Esophagus muscularis mucosa (tissue), 4 donors: Measurements from ENCODE around the gene DTYMK. TPM values are rescaled to one million over a fixed set of nuclear protein-coding genes. Genes with fewer than 3 reads are reported as not detected.

Source experiments
- DNase-seq: peaks from one replicate; pipeline ENCODE4 v3.0.0-alpha.2; 2017; ENCODE audit errors: extremely low spot score
- H3K27ac ChIP-seq, 4 donors: fragments of 200-600 bp; sonication (generic); replicated peaks in 1 of 4; 1 replicate in 3 of 4; 2 replicates in 1 of 4; pipeline ENCODE4 v1.5.1; 2016 to 2019; ENCODE audit warnings: mild to moderate bottlenecking in 1 of 4
- H3K27me3 ChIP-seq, 4 donors: fragments of 200-600 bp; sonication (generic); one replicate each; pipeline versions ENCODE4 v1.5.1 to v1.6.0; 2016 to 2019
- H3K36me3 ChIP-seq, 4 donors: fragments of 200-600 bp; sonication (generic); one replicate each; pipeline ENCODE4 v1.5.1; 2016 to 2019
- H3K4me1 ChIP-seq, 4 donors: fragments of 200-600 bp; sonication (generic); one replicate each; pipeline ENCODE4 v1.5.1; 2016 to 2019
- H3K4me3 ChIP-seq, 4 donors: fragments of 200-600 bp; sonication (generic); 1 replicate in 2 of 4; 2 replicates in 2 of 4; pipeline ENCODE4 v1.5.1; 2016 to 2019; ENCODE audit warnings: mild to moderate bottlenecking in 4 of 4, moderate library complexity in 1 of 4
- H3K9me3 ChIP-seq, 4 donors: fragments of 200-600 bp; sonication (generic); 1 replicate in 3 of 4; 2 replicates in 1 of 4; pipeline ENCODE4 v1.5.1; 2016 to 2019
- EP300 ChIP-seq: sonication (generic); formaldehyde crosslinking; IDR thresholded peaks from one replicate; pipeline ENCODE4 v1.6.1; 2017; ENCODE audit warnings: antibody characterized with exemption
- POLR2A ChIP-seq: fragments of 450-650 bp; IDR thresholded peaks from one replicate; pipeline ENCODE4 v1.6.1; 2017; ENCODE audit warnings: antibody characterized with exemption, moderate library complexity, mild to moderate bottlenecking, low read depth
- POLR2AphosphoS5 ChIP-seq, 2 donors: sonication (generic); formaldehyde crosslinking; IDR thresholded peaks; one replicate each; pipeline ENCODE4 v1.6.1; 2017; ENCODE audit warnings: antibody characterized with exemption in 2 of 2
- WGBS: methylation state at CpG from one replicate; pipeline ENCODE4 v1.1.5; 2018; 5-methylcytosine and 5-hydroxymethylcytosine counted together
- intact Hi-C: fragments of 100-400 bp; cut with DNase I; formaldehyde crosslinking; loops from one replicate; pipeline ENCODE4 v1.15.1; 2023
- total RNA-seq, 4 donors: library from RNA; depleted of rRNA; stranded (reverse); fragments of >200 nt; gene quantifications; one replicate each; pipeline versions ENCODE4 v1.1.0 to v1.2.1, GENCODE V29; 2016
- TF ChIP-seq, protein P1 (sequence below), 3 experiments: fragments of 200-600 bp in 2 of 3; fragments of 450-650 bp in 1 of 3; sonication (generic) in 2 of 3; IDR thresholded peaks; one replicate each; pipeline ENCODE4 v1.5.1; 2017 to 2019; ENCODE audit warnings: antibody characterized with exemption in 3 of 3, mild to moderate bottlenecking in 2 of 3, moderate library complexity in 1 of 3

The DTYMK gene
- total RNA-seq, 4 donors from 2014 or later: 6.8 to 14.5 (median 10.6) TPM

DNA sequence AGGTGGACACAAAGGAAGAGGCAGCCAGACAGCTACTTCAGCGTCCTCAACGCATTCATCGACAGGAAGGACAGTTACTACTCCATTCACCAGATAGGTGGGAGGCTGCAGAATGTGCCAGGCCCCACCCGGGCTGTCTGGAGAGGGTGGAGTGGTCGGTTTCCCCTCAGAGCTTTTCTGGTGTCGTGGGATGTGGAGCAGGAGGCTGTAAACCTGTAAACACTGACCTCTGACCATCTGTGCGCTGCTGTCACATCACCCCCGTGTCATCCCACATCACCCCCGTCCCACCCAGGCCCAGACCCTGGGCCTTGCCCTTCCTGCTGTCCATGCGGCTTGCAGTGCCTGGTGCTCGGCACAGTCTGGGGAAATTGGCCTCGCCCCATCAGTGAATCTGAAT is 32.1 kb downstream of the DTYMK start:
- Histone ChIP-seq H3K36me3 (peaks cover 50 to 91% (median 82%) of the 10 kb centered on the region in 4 donors), H3K27ac (no peak overlapping the region), H3K27me3 (no peaks in the 10 kb centered on the region), H3K9me3 (no peaks in the 10 kb centered on the region), H3K4me1 (peaks cover 4 to 18% (median 14%) of the 10 kb centered on the region in 4 donors), H3K4me3 (no peak overlapping the region)
- 89% methylated on average over 10 of the region's 12 CpGs for WGBS
- DNase-seq: no peak
- intact Hi-C loops: no loop called here
- TF ChIP-seq, protein P1, sequence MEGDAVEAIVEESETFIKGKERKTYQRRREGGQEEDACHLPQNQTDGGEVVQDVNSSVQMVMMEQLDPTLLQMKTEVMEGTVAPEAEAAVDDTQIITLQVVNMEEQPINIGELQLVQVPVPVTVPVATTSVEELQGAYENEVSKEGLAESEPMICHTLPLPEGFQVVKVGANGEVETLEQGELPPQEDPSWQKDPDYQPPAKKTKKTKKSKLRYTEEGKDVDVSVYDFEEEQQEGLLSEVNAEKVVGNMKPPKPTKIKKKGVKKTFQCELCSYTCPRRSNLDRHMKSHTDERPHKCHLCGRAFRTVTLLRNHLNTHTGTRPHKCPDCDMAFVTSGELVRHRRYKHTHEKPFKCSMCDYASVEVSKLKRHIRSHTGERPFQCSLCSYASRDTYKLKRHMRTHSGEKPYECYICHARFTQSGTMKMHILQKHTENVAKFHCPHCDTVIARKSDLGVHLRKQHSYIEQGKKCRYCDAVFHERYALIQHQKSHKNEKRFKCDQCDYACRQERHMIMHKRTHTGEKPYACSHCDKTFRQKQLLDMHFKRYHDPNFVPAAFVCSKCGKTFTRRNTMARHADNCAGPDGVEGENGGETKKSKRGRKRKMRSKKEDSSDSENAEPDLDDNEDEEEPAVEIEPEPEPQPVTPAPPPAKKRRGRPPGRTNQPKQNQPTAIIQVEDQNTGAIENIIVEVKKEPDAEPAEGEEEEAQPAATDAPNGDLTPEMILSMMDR (IDR thresholded peaks at IDR 0.05): no peak
- TF ChIP-seq POLR2AphosphoS5 (IDR thresholded peaks at IDR 0.05) (no peak), EP300 (no peak), POLR2A (no peak)

DNA sequence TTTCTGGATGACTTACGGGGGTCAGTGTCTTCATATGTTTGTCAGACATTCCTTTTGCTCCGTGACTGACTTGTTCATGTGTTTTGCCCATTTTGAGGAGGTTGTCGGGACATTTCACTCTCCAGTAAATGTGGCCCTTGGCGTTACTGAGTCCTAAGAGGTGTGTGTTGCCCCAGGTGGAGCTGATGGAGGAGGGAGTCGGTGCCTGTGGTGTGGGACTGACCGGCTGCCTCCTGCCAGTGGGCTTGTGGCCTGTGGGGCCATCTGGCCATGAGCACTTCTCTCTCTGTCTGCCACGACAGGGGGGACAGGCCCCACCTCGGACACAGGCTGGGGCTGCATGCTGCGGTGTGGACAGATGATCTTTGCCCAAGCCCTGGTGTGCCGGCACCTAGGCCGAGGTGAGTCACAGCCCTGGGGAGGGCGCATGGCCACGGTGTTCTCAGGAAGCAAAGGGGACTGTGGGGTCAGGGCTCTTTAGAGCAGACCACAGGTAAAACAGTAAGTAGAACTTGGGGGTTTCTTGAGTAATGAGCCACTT is 33.3 kb downstream of the DTYMK start:
- WGBS: 99% methylated on average over 11 of the region's 13 CpGs
- intact Hi-C loops: no loop called here

DNA sequence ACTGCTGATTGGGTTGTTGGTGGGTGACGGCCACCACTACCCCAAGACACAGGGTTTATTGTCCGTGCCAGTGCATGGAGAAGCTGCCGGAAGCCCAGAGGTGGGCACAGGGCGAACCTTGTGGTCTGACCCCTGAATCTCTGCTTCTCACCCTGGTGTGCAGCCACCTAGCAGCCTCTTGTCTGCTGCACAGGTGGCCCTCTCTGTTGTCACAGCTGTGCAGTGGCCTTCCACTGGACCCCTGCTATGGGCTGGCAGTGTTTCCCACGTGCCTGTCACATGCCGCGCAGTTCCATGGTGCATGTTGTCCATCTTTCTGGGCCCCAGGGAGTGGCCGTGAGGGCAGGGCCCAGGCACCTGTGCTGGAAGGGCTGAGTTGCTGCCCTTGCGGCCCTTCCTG is 33.9 kb downstream of the DTYMK start:
- no peak for TF ChIP-seq POLR2AphosphoS5 (IDR thresholded peaks at IDR 0.05)
- TF ChIP-seq EP300: no peak
- TF ChIP-seq, protein P1 (IDR thresholded peaks at IDR 0.05): no peak
- no peak for TF ChIP-seq POLR2A

More for the DNA sequence above, 33.3 kb downstream of the DTYMK start:
- H3K27ac ChIP-seq: no peak overlapping the region
- peaks cover 12 to 25% (median 22%) of the 10 kb centered on the region in 4 donors for H3K4me1 ChIP-seq
- no peak for DNase-seq
- peaks cover 43 to 78% (median 70%) of the 10 kb centered on the region in 4 donors for H3K36me3 ChIP-seq
- H3K9me3 ChIP-seq: no peaks in the 10 kb centered on the region
- no peak overlapping the region for H3K4me3 ChIP-seq
- no peaks in the 10 kb centered on the region for H3K27me3 ChIP-seq
- TF ChIP-seq, protein P1 (IDR thresholded peaks at IDR 0.05): no peak
- no peak for TF ChIP-seq POLR2A
- TF ChIP-seq EP300: no peak
- no peak for TF ChIP-seq POLR2AphosphoS5 (IDR thresholded peaks at IDR 0.05)

DNA sequence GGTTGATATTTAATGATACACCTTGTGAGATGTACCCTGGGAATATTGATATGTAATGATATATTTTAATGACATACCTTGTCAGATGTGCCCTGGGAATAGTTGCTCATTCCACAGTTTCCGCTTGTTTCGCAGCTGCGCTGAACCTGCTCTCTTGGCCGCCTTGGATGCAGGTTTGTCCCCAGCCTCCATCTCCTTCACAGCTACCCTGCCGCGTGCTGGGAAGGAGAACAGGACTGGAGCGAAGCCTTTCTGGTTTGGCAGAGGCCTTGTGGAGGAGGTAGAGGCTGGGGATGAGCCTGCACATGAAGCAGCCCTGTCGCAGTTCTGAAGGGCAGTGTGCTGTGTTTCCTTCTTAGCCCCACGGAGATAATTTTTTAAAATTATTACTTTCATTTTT is 34.5 kb downstream of the DTYMK start:
- H3K27ac ChIP-seq: no peak overlapping the region
- WGBS: 95% methylated on average over 9 of the region's 9 CpGs
- H3K27me3 ChIP-seq: no peaks in the 10 kb centered on the region
- intact Hi-C loops: no loop called here
- H3K4me1 ChIP-seq: peaks cover 23 to 37% (median 33%) of the 10 kb centered on the region in 4 donors
- TF ChIP-seq EP300 (no peak), POLR2A (no peak), POLR2AphosphoS5 (IDR thresholded peaks at IDR 0.05) (no peak)
- TF ChIP-seq, protein P1 (IDR thresholded peaks at IDR 0.05): no peak
- no peak overlapping the region for H3K4me3 ChIP-seq
- DNase-seq: no peak
- peaks cover 43 to 67% (median 59%) of the 10 kb centered on the region in 4 donors for H3K36me3 ChIP-seq
- no peaks in the 10 kb centered on the region for H3K9me3 ChIP-seq

More for the DNA sequence above, 33.9 kb downstream of the DTYMK start:
- WGBS: 97% methylated on average over 6 of the region's 9 CpGs
- Histone ChIP-seq H3K27me3 (no peaks in the 10 kb centered on the region), H3K36me3 (peaks cover 43 to 73% (median 64%) of the 10 kb centered on the region in 4 donors), H3K4me1 (peaks cover 17 to 31% (median 27%) of the 10 kb centered on the region in 4 donors), H3K9me3 (no peaks in the 10 kb centered on the region), H3K4me3 (no peak overlapping the region), H3K27ac (no peak overlapping the region)
- DNase-seq: no peak
- intact Hi-C loops: no loop called here

DNA sequence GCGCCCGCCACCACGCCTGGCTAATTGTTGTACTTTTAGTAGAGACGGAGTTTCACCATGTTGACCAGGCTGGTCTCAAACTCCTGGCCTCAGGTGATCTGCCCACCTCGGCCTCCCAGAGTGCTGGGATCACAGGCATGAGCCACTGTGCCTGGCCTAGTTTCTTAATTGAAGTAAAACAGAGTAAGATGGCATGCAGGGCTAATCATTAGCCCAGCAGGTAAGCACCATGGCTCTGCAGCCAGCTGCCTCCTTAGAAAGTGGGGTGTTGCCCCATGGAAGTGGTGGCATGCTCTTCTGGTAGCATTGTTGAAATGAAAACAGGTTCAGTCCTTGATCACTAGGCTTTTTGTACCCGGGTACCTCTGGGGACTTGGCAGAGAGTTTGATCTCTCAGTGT is 36.7 kb downstream of the DTYMK start:
- no peaks in the 10 kb centered on the region for H3K27me3 ChIP-seq
- H3K4me1 ChIP-seq: peaks cover 37 to 59% (median 52%) of the 10 kb centered on the region in 4 donors
- 100% methylated on average over 5 of the region's 6 CpGs for WGBS
- no peak overlapping the region for H3K4me3 ChIP-seq
- TF ChIP-seq, protein P1 (IDR thresholded peaks at IDR 0.05): no peak
- TF ChIP-seq POLR2A (no peak), EP300 (no peak), POLR2AphosphoS5 (IDR thresholded peaks at IDR 0.05) (no peak)
- peaks cover 24 to 49% (median 41%) of the 10 kb centered on the region in 4 donors for H3K36me3 ChIP-seq
- no peak for DNase-seq
- intact Hi-C loops: no loop called here
- H3K9me3 ChIP-seq: no peaks in the 10 kb centered on the region
- no peak overlapping the region for H3K27ac ChIP-seq
